GM18870 (cell line): ENCODE measurements around the gene VTI1A.
"Not testable (repeated sequence)": the region's sequence is repeated elsewhere in the genome, so short reads cannot be mapped to it uniquely, and the experiment has no call there.

ENCODE experiments used
- ATAC-seq: cut with Tn5 transposase; IDR thresholded peaks from one replicate; pipeline ENCODE4 v1.9.1; 2021; ENCODE audit warnings: moderate library complexity; ENCODE audit not compliant: unreplicated experiment

VTI1A gene

DNA sequence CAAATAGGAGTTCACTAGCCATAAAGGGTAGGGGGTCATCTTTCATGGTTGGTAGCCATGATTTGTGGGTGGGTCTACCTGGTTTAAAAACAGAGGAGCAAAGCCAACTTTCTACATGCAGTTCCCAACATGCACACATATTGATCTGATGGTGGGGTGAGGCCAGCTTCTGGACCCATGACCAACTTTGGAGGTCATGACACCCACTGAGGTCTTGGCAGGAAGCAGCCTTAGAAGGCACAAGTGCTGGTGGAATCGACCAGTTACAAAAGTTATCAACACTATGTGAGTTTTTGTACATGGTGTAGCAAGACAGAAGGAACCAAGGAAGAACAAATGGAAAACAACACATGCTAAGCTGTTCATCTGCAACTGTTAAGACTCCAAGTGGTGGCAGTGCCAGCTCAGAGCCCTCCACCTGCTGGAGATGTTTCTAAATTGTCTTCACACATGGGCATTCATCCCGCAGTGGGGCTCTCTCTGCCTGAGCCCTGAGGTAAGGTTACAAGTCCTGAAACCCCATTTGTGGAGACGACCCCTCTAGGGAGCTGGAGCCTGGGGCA is 401.9 kb downstream of the VTI1A start:
- no peak for ATAC-seq

DNA sequence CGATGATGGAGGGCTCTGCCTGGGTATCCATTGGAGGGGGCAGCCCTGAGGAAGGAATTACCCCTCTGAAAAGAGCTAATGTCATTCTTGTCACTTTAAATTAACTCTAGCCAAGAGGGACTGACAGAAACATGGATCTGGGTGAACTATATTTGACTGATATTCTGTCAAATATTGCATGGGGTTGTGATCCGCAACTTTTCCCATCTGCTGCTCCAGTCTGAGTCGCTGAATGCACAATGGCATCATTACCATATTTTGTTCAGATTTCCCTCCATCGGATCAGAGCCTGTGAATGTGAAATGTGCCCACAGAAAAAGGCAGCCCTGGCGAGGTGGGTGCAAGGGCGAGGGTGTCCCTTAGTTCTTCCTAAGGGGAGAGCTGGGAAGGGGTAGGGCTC is 402.5 kb downstream of the VTI1A start:
- ATAC-seq: no peak

DNA sequence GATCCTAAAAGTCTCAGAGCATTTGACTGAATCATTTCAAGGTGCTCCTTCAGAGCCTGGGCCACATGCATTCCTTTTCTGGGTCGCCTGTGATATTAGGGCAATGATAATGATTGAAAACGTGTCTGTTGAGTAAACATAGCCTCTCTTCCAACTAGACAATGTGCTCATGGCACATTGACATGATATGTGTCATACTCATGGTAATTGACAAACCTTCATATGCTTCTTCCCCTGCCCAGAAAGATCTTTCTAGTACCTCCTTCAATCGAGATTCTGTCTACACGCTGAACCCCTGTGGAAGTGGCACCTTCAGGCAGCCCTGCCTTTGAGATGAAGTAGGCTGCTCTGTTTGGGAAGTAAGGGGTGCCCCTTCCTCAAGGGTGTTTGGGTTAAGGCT is 404.2 kb downstream of the VTI1A start:
- no peak for ATAC-seq

DNA sequence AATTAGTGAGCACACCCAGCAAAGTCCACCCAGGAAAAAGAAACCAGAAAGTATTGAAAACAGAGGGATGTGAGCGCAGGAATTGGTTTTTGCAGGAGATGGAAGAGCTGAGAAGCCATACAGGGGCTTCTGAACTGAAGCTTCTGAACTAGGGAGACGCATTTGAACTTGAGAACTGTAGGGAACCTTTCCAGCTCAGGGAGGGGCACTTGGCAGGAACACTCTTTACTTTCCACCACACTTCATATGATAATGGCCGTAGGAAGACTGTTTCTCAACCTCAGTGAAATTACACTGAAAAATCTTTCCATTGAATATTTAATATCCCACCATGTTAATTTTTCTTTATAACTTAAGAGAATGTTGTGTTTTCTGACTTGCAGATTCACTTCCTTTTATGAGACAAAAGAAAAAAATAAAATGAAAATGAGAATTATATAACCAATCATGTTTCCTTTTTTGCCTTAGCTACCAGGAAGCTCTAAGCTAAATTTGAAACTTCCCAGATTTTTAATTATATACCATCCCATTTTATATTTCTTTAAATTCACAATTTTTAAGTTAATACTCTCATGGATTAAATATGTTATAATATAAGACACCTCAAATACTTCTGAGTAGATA is 404.7 kb downstream of the VTI1A start:
- ATAC-seq: no peak

DNA sequence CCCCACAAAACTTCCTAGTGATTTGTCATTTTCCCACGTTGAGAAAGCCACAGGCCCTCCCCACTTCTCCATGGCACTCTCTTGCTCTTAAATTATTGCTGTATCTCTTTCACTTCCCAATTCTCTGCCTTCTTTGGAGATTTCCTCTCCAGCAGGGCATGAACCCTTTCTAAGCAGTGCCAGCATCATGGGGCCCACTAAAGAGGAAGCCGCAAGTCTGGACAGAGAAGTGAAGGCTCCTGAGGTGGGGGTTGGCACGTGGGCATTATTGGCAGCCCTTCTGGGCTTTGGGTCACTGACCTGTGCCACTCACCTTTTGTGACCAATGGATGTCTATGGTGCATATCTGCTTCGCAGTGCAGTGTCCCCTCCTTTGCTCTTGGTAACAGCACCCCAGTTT is 405.3 kb downstream of the VTI1A start:
- no peak for ATAC-seq

DNA sequence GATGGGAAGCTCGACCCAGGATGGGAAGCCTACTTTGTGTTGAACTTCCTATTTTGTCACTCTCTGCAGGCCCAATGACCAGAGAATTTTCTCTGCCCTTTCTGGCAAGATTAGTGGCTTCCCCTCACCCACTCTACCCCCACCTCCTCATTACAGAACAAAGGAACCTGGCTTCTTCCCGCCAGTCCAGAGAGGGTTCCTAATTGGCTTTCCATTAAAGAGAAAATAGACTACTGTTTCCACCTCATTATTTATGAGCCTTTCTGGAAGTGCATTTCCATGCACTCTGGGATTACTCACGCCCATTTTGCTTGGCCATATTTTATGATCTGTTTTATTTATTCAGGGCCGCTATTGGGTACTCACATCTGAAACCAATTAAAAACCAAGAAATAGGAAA is 408.1 kb downstream of the VTI1A start:
- no peak for ATAC-seq

DNA sequence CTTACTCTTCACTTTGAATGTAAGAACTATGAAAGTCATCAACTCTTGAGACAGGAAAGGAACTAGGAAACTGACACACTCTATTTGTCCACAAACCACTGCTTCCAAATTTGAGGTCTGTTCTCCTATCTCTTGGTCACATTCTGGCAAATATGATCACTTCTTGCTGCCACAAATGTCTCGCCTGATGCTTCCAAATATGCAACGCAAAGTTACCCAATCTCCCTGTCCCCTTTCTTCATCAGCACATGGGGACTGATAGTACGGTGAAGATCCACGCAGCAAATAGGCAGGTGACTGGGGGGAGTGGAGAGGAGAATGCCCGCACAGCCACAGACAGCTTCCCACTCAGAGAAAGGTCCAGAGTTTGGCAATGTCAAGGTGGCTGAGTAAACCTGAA is 410.5 kb downstream of the VTI1A start:
- no peak for ATAC-seq

DNA sequence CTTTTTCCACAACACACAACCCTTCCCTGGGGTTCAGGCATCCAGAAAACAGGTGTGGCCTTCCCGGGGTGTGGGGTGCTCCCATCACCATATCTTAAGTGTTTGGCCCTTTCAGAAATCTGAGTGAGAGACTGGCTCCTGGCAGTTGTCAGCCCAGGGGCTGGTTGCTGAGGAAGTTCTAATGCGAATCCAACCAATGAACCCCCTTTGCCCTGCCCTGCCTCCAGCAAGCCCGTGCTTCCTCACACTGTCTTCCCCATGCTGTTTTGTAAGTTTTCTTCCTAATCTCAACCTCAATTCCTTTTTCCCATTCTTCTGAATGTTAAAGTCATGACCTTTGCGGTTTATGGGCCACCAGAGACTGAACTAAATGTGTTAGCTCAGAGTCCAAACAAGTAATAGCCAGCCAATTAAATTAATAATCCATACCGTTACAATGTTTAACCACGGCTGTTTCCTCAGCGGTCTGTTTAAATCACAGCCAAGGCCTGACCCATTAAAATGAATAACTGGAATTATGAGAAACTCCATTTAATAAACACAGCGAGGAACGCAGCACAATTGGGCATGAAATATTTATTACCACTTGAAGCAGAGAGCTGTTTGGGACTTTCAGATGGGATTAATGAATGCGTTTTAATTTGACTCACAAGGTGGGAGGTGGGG is 412.1 kb downstream of the VTI1A start:
- no peak for ATAC-seq

DNA sequence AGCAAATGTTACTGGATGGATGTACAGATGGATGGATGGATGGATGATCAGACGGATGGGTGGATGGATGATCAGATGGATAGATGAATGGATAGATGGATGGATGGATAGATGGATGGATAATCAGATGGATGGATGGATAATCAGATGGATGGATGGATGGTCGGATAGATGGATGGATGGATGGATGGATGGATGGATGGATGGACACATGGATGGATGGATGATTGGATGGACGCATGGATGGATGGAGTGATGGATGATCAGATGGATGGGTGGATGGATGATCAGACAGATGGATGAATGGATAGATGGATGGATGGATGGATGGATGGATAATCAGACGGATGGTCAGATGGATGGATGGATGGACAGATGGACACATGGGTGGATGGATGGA is 412.8 kb downstream of the VTI1A start:
- ATAC-seq: no peak

DNA sequence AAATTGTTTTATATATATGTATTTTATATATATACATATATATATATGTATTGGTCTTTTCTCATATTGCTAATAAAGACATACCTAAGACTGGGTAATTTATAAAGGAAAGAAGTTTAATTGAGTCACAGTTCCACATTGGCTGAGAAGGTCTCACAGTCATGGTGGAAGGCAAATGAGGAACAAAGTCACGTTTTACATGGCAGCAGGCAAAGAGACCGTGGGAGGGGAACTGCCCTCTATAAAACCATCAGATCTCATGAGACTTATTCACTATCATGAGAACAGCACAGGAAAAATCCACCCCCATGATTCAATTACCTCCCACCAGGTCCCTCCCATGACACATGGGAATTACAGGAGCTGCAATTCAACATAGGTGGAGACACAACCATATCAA is 416.4 kb downstream of the VTI1A start:
- not testable (repeated sequence) for ATAC-seq
